ENCODE results near the gene AKAP1. TPM values are rescaled to one million over a fixed set of nuclear protein-coding genes. Genes with fewer than 3 reads are reported as not detected.

The AKAP1 gene
- total RNA-seq, 3 donors from 2014 or later, result 38.1 to 87.7 (median 63.9) TPM

GRCh38 chr17:57085448-57086068 lies 512 bp downstream of the AKAP1 start:
- TF ChIP-seq POLR2AphosphoS5 (IDR thresholded peaks at IDR 0.05), result peak in 2 of 3 donors; percentile 15 to 30
- TF ChIP-seq, protein P1, sequence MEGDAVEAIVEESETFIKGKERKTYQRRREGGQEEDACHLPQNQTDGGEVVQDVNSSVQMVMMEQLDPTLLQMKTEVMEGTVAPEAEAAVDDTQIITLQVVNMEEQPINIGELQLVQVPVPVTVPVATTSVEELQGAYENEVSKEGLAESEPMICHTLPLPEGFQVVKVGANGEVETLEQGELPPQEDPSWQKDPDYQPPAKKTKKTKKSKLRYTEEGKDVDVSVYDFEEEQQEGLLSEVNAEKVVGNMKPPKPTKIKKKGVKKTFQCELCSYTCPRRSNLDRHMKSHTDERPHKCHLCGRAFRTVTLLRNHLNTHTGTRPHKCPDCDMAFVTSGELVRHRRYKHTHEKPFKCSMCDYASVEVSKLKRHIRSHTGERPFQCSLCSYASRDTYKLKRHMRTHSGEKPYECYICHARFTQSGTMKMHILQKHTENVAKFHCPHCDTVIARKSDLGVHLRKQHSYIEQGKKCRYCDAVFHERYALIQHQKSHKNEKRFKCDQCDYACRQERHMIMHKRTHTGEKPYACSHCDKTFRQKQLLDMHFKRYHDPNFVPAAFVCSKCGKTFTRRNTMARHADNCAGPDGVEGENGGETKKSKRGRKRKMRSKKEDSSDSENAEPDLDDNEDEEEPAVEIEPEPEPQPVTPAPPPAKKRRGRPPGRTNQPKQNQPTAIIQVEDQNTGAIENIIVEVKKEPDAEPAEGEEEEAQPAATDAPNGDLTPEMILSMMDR (IDR thresholded peaks at IDR 0.05), result no peak
- H3K4me3 ChIP-seq, result peak overlapping the region; percentile 81 to 93 (median 89)
- peak overlapping the region; percentile 95 to 98 for H3K27ac ChIP-seq
- no peak for DNase-seq (ENCODE audit: low spot score in 2 of 2)
- no peaks in the 10 kb centered on the region for H3K9me3 ChIP-seq
- H3K4me1 ChIP-seq, result peaks cover 0 to under 1% of the 10 kb centered on the region in 2 donors
- intact Hi-C loops (cut with DNase I; ENCODE audit: low total_unique reads), result no loop called here
- H3K36me3 ChIP-seq, result no peaks in the 10 kb centered on the region
- no peaks in the 10 kb centered on the region for H3K27me3 ChIP-seq

GRCh38 chr17:57086069-57086930 lies 1.3 kb downstream of the AKAP1 start:
- Histone ChIP-seq H3K36me3 (no peaks in the 10 kb centered on the region), H3K27me3 (no peaks in the 10 kb centered on the region), H3K9me3 (no peaks in the 10 kb centered on the region), H3K27ac (peak overlapping the region; percentile 95 to 98), H3K4me1 (peaks cover 0 to 8% of the 10 kb centered on the region in 2 donors), H3K4me3 (peak overlapping the region; percentile 81 to 93 (median 89))
- no peak for DNase-seq (ENCODE audit: low spot score in 2 of 2)
- intact Hi-C loops (cut with DNase I; ENCODE audit: low total_unique reads), result no loop called here
- TF ChIP-seq, protein P1 (IDR thresholded peaks at IDR 0.05), result no peak
- TF ChIP-seq POLR2A (IDR thresholded peaks at IDR 0.05) (no peak), POLR2AphosphoS5 (IDR thresholded peaks at IDR 0.05) (no peak)

- peak overlapping the region; percentile 27 to 91 for H3K27ac ChIP-seq
- no peak overlapping the region for H3K4me3 ChIP-seq
- intact Hi-C loops (cut with DNase I; ENCODE audit: low total_unique reads), result no loop called here
- H3K36me3 ChIP-seq, result no peaks in the 10 kb centered on the region
- no peaks in the 10 kb centered on the region for H3K27me3 ChIP-seq
- no peak for DNase-seq (ENCODE audit: low spot score in 2 of 2)
- TF ChIP-seq, protein P1 (IDR thresholded peaks at IDR 0.05), result no peak
- TF ChIP-seq POLR2A (IDR thresholded peaks at IDR 0.05) (no peak), POLR2AphosphoS5 (IDR thresholded peaks at IDR 0.05) (no peak)
- H3K9me3 ChIP-seq, result no peaks in the 10 kb centered on the region
- peaks cover 0 to 18% of the 10 kb centered on the region in 2 donors for H3K4me1 ChIP-seq
These were observed 3.3 kb downstream of the AKAP1 start for GRCh38 chr17:57088298-57088697.

DNA sequence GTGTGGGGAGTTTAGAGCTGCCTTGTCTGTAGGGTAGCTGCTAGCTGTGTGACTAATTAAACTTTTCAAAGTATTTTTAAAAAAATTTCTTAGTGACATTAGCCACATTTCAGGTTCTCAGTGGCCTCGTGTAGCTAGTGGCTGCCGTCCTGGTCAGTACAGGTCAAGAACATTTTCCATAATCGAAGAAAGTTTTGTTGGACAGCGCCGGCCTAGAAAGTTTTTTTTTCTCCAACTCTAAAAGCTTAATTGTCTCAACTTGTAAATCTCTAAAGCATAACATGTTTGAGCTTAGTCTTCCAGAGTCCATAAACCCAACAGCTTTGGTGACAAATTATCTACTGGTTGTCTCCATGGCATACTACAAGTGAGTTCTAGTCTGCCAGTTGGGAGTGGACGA lies 4.3 kb downstream of the AKAP1 start:
- Histone ChIP-seq H3K27me3 (no peaks in the 10 kb centered on the region), H3K4me3 (no peak overlapping the region), H3K27ac (peak overlapping the region; percentile 89 to 91), H3K36me3 (no peaks in the 10 kb centered on the region), H3K4me1 (peaks cover 0 to 18% of the 10 kb centered on the region in 2 donors), H3K9me3 (no peaks in the 10 kb centered on the region)
- DNase-seq (ENCODE audit: low spot score in 2 of 2), result no peak
- TF ChIP-seq, protein P1 (IDR thresholded peaks at IDR 0.05), result no peak
- TF ChIP-seq POLR2AphosphoS5 (IDR thresholded peaks at IDR 0.05), result no peak
- no peak for TF ChIP-seq POLR2A (IDR thresholded peaks at IDR 0.05)
- intact Hi-C loops (cut with DNase I; ENCODE audit: low total_unique reads), result no loop called here
